Uterus (tissue), 2 donors: ENCODE results near the gene C1orf87.

Source experiments
- POLR2A ChIP-seq, 2 donors: fragments of 450-650 bp; IDR thresholded peaks; one replicate each; pipeline ENCODE4 v1.6.1; 2016; ENCODE audit warnings: antibody characterized with exemption in 2 of 2, mild to moderate bottlenecking in 1 of 2, moderate library complexity in 1 of 2
- TF ChIP-seq, protein P1 (sequence below), 4 experiments: fragments of 200-600 bp in 2 of 4; fragments of 450-650 bp in 2 of 4; sonication (generic) in 2 of 4; IDR thresholded peaks; one replicate each; pipeline ENCODE4 v1.5.1; 2016 to 2019; ENCODE audit warnings: antibody characterized with exemption in 4 of 4, mild to moderate bottlenecking in 2 of 4, moderate library complexity in 1 of 4

DNA sequence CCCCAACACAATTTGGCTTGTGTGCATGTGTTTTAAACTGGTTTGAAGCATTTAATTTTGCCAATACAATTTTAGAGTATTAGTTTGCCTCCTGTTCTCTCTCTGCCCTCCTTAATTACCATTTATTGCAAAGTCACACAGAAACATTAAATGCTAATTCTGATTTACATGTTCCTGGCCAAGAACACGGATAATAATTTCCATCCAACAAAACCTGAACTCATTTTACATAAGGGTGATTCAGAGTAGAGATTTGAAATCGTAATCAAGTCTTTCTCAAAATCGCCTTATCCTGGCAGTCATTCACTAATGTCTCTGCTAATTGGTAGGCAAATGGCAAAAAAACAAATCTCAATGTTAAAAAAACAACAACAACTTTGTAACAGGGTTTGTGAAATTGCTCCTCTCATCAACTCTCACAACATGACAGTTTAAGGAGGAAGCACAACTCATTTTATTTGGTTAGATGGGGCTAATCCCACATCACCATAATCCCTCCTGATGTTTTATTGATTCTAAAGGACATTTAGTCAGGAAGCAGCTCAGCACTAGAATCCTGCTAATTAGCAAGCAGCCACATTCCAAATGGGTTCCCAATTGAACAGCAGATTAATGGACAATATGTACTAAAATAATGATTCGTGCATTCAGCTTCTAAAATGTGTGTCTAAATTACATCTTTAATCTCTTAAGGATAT is 55.9 kb downstream of the C1orf87 start:
- TF ChIP-seq, protein P1, sequence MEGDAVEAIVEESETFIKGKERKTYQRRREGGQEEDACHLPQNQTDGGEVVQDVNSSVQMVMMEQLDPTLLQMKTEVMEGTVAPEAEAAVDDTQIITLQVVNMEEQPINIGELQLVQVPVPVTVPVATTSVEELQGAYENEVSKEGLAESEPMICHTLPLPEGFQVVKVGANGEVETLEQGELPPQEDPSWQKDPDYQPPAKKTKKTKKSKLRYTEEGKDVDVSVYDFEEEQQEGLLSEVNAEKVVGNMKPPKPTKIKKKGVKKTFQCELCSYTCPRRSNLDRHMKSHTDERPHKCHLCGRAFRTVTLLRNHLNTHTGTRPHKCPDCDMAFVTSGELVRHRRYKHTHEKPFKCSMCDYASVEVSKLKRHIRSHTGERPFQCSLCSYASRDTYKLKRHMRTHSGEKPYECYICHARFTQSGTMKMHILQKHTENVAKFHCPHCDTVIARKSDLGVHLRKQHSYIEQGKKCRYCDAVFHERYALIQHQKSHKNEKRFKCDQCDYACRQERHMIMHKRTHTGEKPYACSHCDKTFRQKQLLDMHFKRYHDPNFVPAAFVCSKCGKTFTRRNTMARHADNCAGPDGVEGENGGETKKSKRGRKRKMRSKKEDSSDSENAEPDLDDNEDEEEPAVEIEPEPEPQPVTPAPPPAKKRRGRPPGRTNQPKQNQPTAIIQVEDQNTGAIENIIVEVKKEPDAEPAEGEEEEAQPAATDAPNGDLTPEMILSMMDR (IDR thresholded peaks at IDR 0.05), result no peak
- TF ChIP-seq POLR2A (IDR thresholded peaks at IDR 0.05), result no peak
